DND-41 (cell line): Measurements from ENCODE around the gene MEGF11.

ENCODE experiments used
- ATAC-seq: fragments of 200-7000 bp; cut with Tn5 transposase; 3 replicates; pipeline ENCODE4 v1.9.1; 2021; ENCODE audit warnings: low read depth; ENCODE audit not compliant: insufficient read depth
- DNase-seq: peaks from one replicate; pipeline ENCODE4 v3.0.0-alpha.2; 2020
- H2AFZ ChIP-seq: 2 replicates; pipeline ENCODE4 v1.6.0; 2012; ENCODE audit warnings: low read depth, low read length
- H3K27ac ChIP-seq: 2 replicates; pipeline ENCODE4 v1.5.1; 2012; ENCODE audit warnings: low read length, inconsistent platforms
- H3K27me3 ChIP-seq: fragments of 200-600 bp; sonication (generic); 2 replicates; pipeline ENCODE4 v1.6.0; 2012; ENCODE audit warnings: low read length, mild to moderate bottlenecking, inconsistent platforms; ENCODE audit not compliant: insufficient read depth, poor library complexity
- H3K36me3 ChIP-seq: 2 replicates; pipeline ENCODE4 v1.5.1; 2012; ENCODE audit warnings: low read length, inconsistent platforms; ENCODE audit not compliant: insufficient read depth
- H3K4me1 ChIP-seq: 2 replicates; pipeline ENCODE4 v1.5.1; 2012; ENCODE audit warnings: mild to moderate bottlenecking, low read length; ENCODE audit not compliant: insufficient read depth
- H3K4me2 ChIP-seq: 2 replicates; pipeline ENCODE4 v1.6.0; 2012; ENCODE audit warnings: mild to moderate bottlenecking, moderate library complexity, low read length, inconsistent platforms; ENCODE audit not compliant: insufficient read depth
- H3K4me3 ChIP-seq, 2 experiments: fragments of 200-600 bp in 1 of 2; shearing (Covaris generic) in 1 of 2; 2 replicates each; pipeline ENCODE4 v1.5.1; 2012 to 2016; ENCODE audit warnings: inconsistent platforms in 2 of 2, low read length in 2 of 2, mild to moderate bottlenecking in 2 of 2, low read depth in 1 of 2, moderate library complexity in 1 of 2
- H3K79me2 ChIP-seq: 2 replicates; pipeline ENCODE4 v1.6.0; 2012; ENCODE audit warnings: low read length, inconsistent platforms; ENCODE audit not compliant: insufficient read depth
- H3K9ac ChIP-seq: 2 replicates; pipeline ENCODE4 v1.6.0; 2012; ENCODE audit warnings: low read depth, mild to moderate bottlenecking, inconsistent platforms, low read length, moderate library complexity
- H3K9me3 ChIP-seq: 2 replicates; pipeline ENCODE4 v1.5.1; 2012; ENCODE audit warnings: low read length, moderate library complexity, mild to moderate bottlenecking, inconsistent platforms; ENCODE audit not compliant: insufficient read depth, severe bottlenecking
- H4K20me1 ChIP-seq: 2 replicates; pipeline ENCODE4 v1.6.0; 2012; ENCODE audit warnings: low read length; ENCODE audit not compliant: insufficient read depth
- EZH2 ChIP-seq: IDR thresholded peaks from 3 replicates; pipeline ENCODE4 v1.6.1; 2012; ENCODE audit warnings: borderline replicate concordance, low read depth, mild to moderate bottlenecking, moderate library complexity, low read length, inconsistent platforms; ENCODE audit not compliant: severe bottlenecking
- TF ChIP-seq, protein P1 (sequence below): IDR thresholded peaks from 2 replicates; pipeline ENCODE4 v1.5.1; 2012; ENCODE audit warnings: borderline replicate concordance, low read length, moderate library complexity, mild to moderate bottlenecking; ENCODE audit not compliant: poor library complexity, severe bottlenecking; ENCODE audit errors: extremely low read depth

MEGF11 gene

DNA sequence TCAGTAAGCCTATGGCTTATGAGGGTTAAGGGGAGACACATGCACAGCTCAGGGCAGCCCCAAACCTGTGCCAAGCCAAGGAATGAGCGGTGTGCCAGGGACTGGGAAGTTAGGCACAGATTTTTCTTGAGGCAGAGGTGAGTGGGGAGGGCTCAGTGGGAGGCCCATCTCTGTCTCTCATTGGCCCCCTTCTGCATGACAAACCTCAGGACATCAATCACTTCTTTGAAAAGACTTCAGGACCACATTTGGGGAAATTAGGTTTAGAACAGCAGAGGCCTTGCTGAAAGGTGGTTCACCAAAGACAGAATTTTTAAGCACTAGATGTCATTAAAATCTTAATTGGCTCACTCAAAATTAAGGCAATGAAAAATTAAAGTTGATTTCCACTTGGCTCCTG, 327.1 kb downstream of the MEGF11 start:
- no peak for DNase-seq
- H4K20me1 ChIP-seq, result no peaks in the 10 kb centered on the region
- no peak overlapping the region for H3K4me2 ChIP-seq
- no peaks in the 10 kb centered on the region for H3K36me3 ChIP-seq
- H3K27ac ChIP-seq, result no peak overlapping the region
- no peak overlapping the region for H2AFZ ChIP-seq
- no peaks in the 10 kb centered on the region for H3K9me3 ChIP-seq
- TF ChIP-seq EZH2, result no peak
- TF ChIP-seq, protein P1, sequence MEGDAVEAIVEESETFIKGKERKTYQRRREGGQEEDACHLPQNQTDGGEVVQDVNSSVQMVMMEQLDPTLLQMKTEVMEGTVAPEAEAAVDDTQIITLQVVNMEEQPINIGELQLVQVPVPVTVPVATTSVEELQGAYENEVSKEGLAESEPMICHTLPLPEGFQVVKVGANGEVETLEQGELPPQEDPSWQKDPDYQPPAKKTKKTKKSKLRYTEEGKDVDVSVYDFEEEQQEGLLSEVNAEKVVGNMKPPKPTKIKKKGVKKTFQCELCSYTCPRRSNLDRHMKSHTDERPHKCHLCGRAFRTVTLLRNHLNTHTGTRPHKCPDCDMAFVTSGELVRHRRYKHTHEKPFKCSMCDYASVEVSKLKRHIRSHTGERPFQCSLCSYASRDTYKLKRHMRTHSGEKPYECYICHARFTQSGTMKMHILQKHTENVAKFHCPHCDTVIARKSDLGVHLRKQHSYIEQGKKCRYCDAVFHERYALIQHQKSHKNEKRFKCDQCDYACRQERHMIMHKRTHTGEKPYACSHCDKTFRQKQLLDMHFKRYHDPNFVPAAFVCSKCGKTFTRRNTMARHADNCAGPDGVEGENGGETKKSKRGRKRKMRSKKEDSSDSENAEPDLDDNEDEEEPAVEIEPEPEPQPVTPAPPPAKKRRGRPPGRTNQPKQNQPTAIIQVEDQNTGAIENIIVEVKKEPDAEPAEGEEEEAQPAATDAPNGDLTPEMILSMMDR, result no peak
- H3K27me3 ChIP-seq, result no peaks in the 10 kb centered on the region
- no peak overlapping the region for H3K4me3 ChIP-seq
- no peak overlapping the region for H3K9ac ChIP-seq
- ATAC-seq, result no peak
- no peaks in the 10 kb centered on the region for H3K79me2 ChIP-seq
- H3K4me1 ChIP-seq, result no peaks in the 10 kb centered on the region

DNA sequence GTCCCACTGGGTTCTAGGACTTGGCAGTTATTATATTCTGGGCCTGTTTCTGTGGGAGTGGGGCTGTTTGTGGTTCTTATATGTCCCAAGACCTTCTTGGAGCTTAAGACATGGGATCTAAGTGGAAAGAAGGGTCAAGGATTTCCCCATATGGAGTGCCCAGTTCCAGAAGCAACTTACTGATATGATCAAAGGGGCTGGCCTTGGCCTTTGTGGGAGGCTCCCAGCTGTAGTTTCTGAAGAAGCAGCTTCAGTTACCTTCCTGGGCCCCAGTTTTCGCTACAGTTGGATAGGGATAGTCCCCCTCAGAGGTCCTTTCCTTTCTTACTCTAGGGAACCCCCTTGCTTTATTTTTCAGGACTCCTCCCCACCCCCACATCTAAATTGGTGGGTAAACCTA, 328.2 kb downstream of the MEGF11 start:
- Histone ChIP-seq H3K9ac (no peak overlapping the region), H3K4me1 (no peaks in the 10 kb centered on the region), H2AFZ (no peak overlapping the region), H3K27me3 (no peaks in the 10 kb centered on the region), H4K20me1 (no peaks in the 10 kb centered on the region), H3K9me3 (no peaks in the 10 kb centered on the region), H3K79me2 (no peaks in the 10 kb centered on the region), H3K4me2 (no peak overlapping the region), H3K36me3 (no peaks in the 10 kb centered on the region), H3K4me3 (no peak overlapping the region), H3K27ac (no peak overlapping the region)
- ATAC-seq (no peak), DNase-seq (no peak)
- TF ChIP-seq EZH2, result no peak
- TF ChIP-seq, protein P1, result no peak

DNA sequence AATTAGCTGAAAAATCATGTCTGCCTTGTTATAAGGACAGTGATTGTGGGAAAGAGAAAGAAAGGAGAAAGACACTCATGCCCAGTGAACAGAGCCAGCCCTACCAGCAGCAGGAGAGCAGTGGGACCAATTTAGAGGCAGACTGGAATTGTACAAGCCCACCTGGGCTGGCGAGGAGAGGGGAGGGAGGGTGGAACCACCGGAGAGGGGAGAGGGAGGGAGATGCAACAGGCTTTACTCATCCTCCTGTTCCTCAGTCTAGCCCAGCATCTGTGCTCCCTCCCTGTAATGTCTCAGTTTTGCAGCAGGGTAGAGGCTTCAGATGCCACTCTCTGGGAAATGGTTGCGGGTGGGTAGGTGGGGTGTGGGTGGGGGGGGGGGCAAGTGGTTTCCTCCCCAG, 329.5 kb downstream of the MEGF11 start:
- H3K27ac ChIP-seq, result no peak overlapping the region
- ATAC-seq, result no peak
- no peak overlapping the region for H3K4me3 ChIP-seq
- no peaks in the 10 kb centered on the region for H3K36me3 ChIP-seq
- H4K20me1 ChIP-seq, result no peaks in the 10 kb centered on the region
- H3K4me2 ChIP-seq, result no peak overlapping the region
- no peak for DNase-seq
- H3K27me3 ChIP-seq, result no peaks in the 10 kb centered on the region
- H3K79me2 ChIP-seq, result no peaks in the 10 kb centered on the region
- TF ChIP-seq, protein P1, result no peak
- no peak for TF ChIP-seq EZH2
- H3K9ac ChIP-seq, result no peak overlapping the region
- H2AFZ ChIP-seq, result no peak overlapping the region
- no peaks in the 10 kb centered on the region for H3K9me3 ChIP-seq
- H3K4me1 ChIP-seq, result no peaks in the 10 kb centered on the region

DNA sequence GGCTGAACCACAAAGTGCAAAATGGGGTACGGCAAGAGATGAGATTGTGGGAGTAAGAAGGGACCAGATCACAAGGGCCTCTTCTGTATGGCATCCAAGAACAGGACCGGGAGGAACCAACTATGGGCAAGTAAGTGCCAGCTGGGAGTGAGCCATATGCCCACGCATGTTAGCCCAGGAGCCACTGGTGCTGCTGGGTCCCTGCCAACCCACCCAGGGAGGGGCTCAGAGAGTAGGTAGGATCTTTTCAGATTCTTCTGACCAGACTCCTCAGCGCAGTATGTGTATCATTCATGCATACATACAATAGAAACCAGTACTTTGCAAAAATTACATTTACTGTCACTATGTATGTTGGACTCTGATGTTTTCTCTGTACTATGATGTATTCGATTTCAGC, 330.3 kb downstream of the MEGF11 start:
- no peaks in the 10 kb centered on the region for H3K79me2 ChIP-seq
- H3K9me3 ChIP-seq, result no peaks in the 10 kb centered on the region
- TF ChIP-seq EZH2, result no peak
- TF ChIP-seq, protein P1, result no peak
- H3K4me1 ChIP-seq, result no peaks in the 10 kb centered on the region
- no peak for DNase-seq
- H3K27ac ChIP-seq, result no peak overlapping the region
- H3K4me3 ChIP-seq, result no peak overlapping the region
- H3K4me2 ChIP-seq, result no peak overlapping the region
- ATAC-seq, result no peak
- H2AFZ ChIP-seq, result no peak overlapping the region
- H3K27me3 ChIP-seq, result no peaks in the 10 kb centered on the region
- no peaks in the 10 kb centered on the region for H3K36me3 ChIP-seq
- no peak overlapping the region for H3K9ac ChIP-seq
- no peaks in the 10 kb centered on the region for H4K20me1 ChIP-seq
